ENCODE results near the gene EMILIN1.

Gene EMILIN1

DNA sequence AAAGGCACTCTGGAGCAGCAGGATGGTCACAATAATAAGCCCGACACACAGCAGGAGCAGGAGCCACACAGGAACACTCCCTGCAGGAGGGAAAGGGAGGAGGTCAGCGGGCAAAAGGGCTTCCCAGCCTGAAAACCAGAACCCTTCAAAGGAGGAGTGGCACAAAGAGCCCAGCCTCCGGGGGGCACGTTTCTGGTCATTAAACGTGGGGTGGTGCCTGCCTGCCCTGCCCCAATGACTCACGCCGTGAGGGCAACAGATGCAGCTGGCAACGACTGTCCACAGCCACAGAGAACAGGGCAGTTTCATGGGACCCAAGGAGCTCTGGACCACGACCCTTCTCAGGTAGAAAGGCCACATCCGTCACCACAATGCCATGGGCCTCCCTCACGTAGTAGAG, 53.0 kb downstream of the EMILIN1 start:
- no peak for DNase-seq (ENCODE audit: low spot score)
- in situ Hi-C loops (cut with MboI; ENCODE audit: low pct_unique_long_range_greater_than_20kb, low sequenced_read_pairs, unreplicated experiment): no loop called here
- TF ChIP-seq, protein P1, sequence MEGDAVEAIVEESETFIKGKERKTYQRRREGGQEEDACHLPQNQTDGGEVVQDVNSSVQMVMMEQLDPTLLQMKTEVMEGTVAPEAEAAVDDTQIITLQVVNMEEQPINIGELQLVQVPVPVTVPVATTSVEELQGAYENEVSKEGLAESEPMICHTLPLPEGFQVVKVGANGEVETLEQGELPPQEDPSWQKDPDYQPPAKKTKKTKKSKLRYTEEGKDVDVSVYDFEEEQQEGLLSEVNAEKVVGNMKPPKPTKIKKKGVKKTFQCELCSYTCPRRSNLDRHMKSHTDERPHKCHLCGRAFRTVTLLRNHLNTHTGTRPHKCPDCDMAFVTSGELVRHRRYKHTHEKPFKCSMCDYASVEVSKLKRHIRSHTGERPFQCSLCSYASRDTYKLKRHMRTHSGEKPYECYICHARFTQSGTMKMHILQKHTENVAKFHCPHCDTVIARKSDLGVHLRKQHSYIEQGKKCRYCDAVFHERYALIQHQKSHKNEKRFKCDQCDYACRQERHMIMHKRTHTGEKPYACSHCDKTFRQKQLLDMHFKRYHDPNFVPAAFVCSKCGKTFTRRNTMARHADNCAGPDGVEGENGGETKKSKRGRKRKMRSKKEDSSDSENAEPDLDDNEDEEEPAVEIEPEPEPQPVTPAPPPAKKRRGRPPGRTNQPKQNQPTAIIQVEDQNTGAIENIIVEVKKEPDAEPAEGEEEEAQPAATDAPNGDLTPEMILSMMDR (IDR thresholded peaks at IDR 0.05; ENCODE audit: extremely low read depth, insufficient read depth, missing control alignments): no peak

DNA sequence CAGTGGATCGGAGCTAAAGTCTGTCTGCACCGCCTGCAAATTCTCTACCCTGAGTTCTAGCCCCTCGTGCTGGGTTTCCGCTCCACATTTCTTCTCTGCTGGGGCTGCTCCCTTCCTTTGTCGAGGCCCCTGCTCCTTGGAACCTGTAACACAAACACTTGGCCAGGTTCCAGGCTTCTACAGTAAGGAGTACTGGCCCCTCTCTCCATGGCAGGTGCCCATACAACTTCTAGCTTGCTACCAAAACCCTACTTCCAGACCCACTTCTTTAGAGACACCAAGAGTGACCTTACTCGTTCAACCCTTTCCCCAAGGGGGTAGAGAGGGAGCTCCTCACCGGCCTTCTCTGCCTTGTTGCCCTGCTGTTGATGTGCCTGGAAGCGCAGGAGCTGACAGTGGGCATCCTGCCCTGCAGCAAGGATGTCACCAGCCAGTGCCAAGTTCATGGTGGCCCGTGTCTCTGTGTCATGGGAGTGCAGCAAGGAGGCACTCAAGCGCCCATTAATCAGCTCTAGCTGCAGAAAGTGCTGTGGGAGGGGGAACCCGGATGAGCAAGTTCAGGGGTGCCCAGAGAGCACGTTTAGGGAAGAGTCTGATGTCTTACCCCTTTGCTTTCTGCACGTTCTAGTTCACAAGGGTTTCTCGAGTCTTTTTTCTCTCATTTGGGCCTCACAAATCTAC, 54.9 kb downstream of the EMILIN1 start:
- TF ChIP-seq, protein P1 (IDR thresholded peaks at IDR 0.05; ENCODE audit: extremely low read depth, insufficient read depth, missing control alignments): no peak
- in situ Hi-C loops (cut with MboI; ENCODE audit: low pct_unique_long_range_greater_than_20kb, low sequenced_read_pairs, unreplicated experiment): no loop called here
- DNase-seq (ENCODE audit: low spot score): no peak

DNA sequence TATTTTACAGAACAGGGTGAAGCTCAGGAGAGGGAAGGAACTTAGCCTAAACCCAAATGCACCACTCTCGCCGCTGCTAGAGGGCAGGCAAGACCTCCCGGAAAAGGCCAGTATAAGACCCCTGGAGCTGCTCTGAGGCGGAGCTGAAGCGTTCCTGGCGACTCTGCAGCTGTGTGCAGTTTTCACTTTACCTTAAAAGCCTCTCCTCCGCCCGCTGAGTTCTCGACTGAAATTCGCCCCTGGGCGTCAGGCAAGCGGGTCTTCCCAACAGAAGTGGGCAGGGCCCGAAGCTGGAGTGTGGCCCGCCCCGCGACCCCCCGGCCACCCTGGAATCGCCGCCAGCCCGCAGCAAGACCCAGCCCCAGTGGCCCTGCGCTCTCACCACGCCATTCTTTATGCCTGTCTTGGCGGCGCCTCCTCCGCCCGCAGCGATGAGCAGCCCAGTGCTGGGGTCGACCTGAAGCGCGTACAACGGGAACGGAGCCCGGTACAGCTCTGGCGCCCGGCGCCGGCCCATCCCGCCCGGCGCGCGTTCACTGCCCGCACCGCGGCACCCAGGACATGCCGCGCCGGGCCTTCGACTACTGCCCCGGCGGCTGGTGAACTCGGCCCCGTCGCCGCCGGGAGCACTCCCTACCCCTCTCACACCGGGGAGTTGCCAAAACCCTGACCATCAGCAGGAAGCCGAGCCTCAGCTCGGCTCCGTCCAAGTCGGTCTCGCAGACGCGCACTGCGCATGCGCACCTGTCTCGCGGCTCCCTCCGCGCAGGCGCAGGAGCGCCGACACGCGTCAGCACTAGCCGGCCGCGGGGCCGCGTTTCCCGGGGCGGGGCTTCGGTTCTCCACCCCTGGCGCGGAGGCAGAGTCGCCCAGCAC, 55.7 kb downstream of the EMILIN1 start, which contains the start of gene PREB:
Gene PREB (minus strand): TSS at position 732 of the 876 bp plus-strand sequence. CDS start 215 bp downstream, at position 517.
- in situ Hi-C loops (cut with MboI; ENCODE audit: low pct_unique_long_range_greater_than_20kb, low sequenced_read_pairs, unreplicated experiment): no loop called here
- DNase-seq (ENCODE audit: low spot score): peak; percentile 99
- TF ChIP-seq, protein P1 (IDR thresholded peaks at IDR 0.05; ENCODE audit: extremely low read depth, insufficient read depth, missing control alignments): peak; percentile 36

DNA sequence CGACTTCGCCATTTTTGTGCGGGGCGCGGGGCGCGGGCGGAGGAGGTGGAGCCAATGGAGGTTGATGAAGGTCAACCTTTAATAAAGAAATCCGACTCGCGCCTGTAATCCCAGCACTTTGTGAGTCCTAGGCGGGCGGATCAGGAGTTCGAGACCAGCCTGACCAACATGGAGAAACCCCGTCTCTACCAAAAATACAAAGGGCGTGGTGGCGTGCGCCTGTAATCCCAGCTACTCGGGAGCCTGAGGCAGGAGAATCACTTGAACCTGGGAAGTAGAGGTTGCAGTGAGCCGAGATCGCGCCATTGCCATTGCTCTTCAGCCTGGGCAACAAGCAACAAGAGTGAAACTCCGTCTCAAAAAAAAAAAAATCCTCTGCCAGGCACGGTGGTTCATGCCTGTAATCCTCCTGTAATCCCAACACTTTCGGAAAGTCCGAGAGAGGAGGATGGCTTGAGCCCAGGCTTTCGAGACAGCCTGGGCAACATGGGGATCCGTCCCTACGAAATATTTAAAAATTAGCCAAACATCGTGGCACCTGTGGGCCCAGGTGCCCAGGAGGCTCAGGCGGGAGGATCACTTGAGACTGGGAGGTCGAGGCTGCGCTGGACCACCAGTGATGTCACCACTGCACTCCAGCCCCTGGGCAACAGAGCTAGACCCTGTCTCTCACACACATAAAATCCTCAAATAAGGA, 56.5 kb downstream of the EMILIN1 start:
- DNase-seq (ENCODE audit: low spot score): no peak
- in situ Hi-C loops (cut with MboI; ENCODE audit: low pct_unique_long_range_greater_than_20kb, low sequenced_read_pairs, unreplicated experiment): no loop called here
- TF ChIP-seq, protein P1 (IDR thresholded peaks at IDR 0.05; ENCODE audit: extremely low read depth, insufficient read depth, missing control alignments): no peak

DNA sequence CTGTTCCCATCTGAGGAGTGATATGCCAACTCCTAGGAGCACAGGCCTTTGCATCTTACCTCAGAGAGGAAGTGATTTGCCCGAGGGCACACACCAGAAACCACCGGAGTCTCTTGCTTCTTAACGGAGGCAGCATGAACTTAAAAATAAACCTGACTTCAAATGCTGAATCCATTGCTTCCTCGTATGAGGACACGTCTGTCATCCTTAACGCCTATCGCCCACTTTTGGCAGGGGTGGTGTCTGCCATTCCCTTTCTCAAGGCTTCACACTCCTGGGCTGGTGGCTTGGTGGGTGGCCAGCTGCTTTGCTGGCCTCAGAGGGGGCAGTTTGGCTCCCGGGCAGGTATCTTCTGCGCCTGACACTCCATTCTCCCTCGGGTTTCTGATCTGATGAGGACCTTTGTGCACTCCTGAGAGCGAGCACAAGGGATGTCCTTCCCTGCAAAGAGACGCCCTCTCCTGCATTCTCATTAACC, 57.1 kb downstream of the EMILIN1 start:
- DNase-seq (ENCODE audit: low spot score): no peak
- TF ChIP-seq, protein P1 (IDR thresholded peaks at IDR 0.05; ENCODE audit: extremely low read depth, insufficient read depth, missing control alignments): no peak
- in situ Hi-C loops (cut with MboI; ENCODE audit: low pct_unique_long_range_greater_than_20kb, low sequenced_read_pairs, unreplicated experiment): no loop called here
